Activated T-helper 2 cell treated with anti-CD3 and anti-CD28 coated beads, Interferon-gamma antibody, Interleukin-2, Interleukin-4, amounts not matched to agents 10 μg/mL and 5 μg/mL and 100 μg/mL, durations not matched to agents 14 hours and 24 hours and 36 hours (primary cell): ENCODE results near the gene DGKH. TPM values are rescaled to one million over a fixed set of nuclear protein-coding genes. Genes with fewer than 3 reads are reported as not detected.
A peak's percentile ranks its signal among the peaks of the same experiment; 100 is the strongest.

ENCODE experiments used
- DNase-seq: peaks from one replicate; pipeline ENCODE4 v3.0.0; 2021; ENCODE audit warnings: low spot score
- H3K27ac Mint-ChIP-seq: one replicate; pipeline ENCODE4 v1.8.0; 2021; ENCODE audit warnings: mixed read lengths
- H3K27me3 Mint-ChIP-seq: one replicate; pipeline ENCODE4 v1.8.0; 2021; ENCODE audit warnings: low read depth, mixed read lengths
- H3K36me3 Mint-ChIP-seq: one replicate; pipeline ENCODE4 v1.8.0; 2021; ENCODE audit warnings: low read depth, mixed read lengths
- H3K4me1 Mint-ChIP-seq: one replicate; pipeline ENCODE4 v1.8.0; 2021; ENCODE audit warnings: low read depth, mixed read lengths
- H3K4me3 Mint-ChIP-seq: one replicate; pipeline ENCODE4 v1.8.0; 2021; ENCODE audit warnings: low read depth, mild to moderate bottlenecking, moderate library complexity, mixed read lengths
- H3K9me3 Mint-ChIP-seq: one replicate; pipeline ENCODE4 v1.8.0; 2021; ENCODE audit warnings: mixed read lengths
- intact Hi-C: fragments of 100-400 bp; cut with micrococcal nuclease; formaldehyde crosslinking; loops from one replicate; pipeline ENCODE4 v1.15.1; 2023
- total RNA-seq: library from RNA; stranded (reverse); gene quantifications from 2 replicates; pipeline ENCODE4 v1.2.3, GENCODE V29; 2022

DGKH gene
- total RNA-seq, 1 donor from 2014 or later, result 13.7 TPM

DNA sequence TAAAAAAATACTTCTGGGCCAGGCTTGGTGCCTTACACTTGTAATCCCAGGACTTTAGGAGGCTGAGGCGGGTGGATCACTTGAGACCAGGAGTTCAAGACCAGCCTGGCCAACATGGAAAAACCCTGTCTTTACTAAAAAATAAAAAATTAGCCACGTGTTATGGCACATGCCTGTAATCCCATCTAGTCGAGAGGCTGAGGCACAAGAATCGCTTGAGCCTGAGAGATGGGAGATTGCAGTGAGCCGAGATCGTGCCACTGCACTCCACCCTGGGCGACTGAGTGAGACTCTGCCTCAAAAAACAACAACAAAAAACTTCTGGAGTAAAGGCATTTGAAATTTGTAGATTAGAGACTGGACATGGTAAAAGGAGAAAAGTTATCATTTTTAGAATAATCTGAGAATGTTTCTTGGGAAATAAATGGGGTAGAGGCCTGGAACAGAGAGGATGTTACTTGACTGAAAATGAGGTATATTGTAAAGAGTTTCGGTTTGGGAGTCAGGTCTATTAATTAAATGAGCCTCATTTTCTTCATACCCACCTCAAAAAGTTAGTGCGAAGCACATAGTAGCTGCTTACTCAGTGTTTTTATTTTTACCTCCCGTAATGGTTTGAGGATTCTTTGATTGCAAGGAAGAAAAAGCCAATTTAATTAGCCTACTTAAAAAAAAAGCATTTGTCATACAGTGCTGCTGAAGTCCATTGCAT is 226.1 kb downstream of the DGKH start:
- Mint-ChIP-seq H3K4me1 (peaks cover 56% of the 10 kb centered on the region), H3K36me3 (peaks cover 41% of the 10 kb centered on the region), H3K4me3 (peak overlapping the region; percentile 96), H3K27ac (peak overlapping the region; percentile 86), H3K27me3 (no peaks in the 10 kb centered on the region), H3K9me3 (peaks cover 8% of the 10 kb centered on the region)
- intact Hi-C loops, result loop anchor here (1.0 to 10.0 kb wide), 8 partner anchors 53 to 817 kb away; partner anchors contain the start of genes DGKH and RGCC
- DNase-seq, result no peak

DNA sequence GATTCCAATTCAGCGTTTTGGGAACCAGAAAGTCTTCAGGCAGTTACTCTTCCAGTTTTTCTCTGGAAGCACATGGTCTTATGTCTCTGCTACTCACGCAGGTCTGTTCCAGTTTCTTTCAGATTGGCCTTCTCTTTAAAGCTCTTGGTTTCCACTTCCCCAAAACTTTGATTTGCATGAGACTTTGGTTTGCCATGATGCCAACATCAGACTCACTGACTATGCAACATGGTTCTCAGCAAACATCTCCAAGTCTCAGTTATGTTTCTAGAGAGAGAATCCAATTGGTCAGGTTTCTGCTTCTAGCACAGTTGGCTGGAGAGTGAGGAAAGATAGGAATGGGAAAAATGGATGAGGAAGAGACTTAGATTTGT is 226.6 kb downstream of the DGKH start:
- peaks cover 56% of the 10 kb centered on the region for H3K4me1 Mint-ChIP-seq
- peaks cover 41% of the 10 kb centered on the region for H3K36me3 Mint-ChIP-seq
- intact Hi-C loops, result loop anchor here (1.0 to 10.0 kb wide), 6 partner anchors 52 to 770 kb away; no protein-coding TSS in a partner anchor

DNA sequence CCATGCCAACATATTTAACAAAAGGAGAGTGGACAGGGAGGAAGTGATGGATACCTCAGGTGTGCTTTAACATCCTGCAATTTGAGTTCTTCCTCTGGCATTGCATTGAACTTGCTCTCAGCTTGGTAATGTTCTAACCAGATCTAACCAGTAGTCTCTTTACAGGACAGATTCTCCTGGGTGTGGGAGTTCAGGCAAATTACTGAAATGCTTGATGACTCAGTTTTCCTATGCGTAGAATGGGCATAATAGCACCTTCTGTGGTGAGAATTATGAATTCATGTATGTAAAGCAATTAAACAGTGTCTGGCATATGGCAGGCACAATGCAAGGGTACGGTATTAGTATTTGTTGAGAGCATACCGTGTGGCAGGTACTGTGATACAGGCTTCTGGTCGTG is 227.1 kb downstream of the DGKH start:
- peaks cover 41% of the 10 kb centered on the region for H3K36me3 Mint-ChIP-seq
- intact Hi-C loops, result loop anchor here (1.0 to 10.0 kb wide), 6 partner anchors 52 to 769 kb away; no protein-coding TSS in a partner anchor
- H3K4me3 Mint-ChIP-seq, result peak overlapping the region; percentile 96
- H3K9me3 Mint-ChIP-seq, result peaks cover 5% of the 10 kb centered on the region
- peak overlapping the region; percentile 86 for H3K27ac Mint-ChIP-seq
- no peaks in the 10 kb centered on the region for H3K27me3 Mint-ChIP-seq
- DNase-seq, result no peak
- peaks cover 52% of the 10 kb centered on the region for H3K4me1 Mint-ChIP-seq

More for the DNA sequence above, 226.6 kb downstream of the DGKH start:
- Mint-ChIP-seq H3K27ac (peak overlapping the region; percentile 86), H3K27me3 (no peaks in the 10 kb centered on the region), H3K9me3 (peaks cover 8% of the 10 kb centered on the region), H3K4me3 (peak overlapping the region; percentile 96)
- DNase-seq, result no peak

DNA sequence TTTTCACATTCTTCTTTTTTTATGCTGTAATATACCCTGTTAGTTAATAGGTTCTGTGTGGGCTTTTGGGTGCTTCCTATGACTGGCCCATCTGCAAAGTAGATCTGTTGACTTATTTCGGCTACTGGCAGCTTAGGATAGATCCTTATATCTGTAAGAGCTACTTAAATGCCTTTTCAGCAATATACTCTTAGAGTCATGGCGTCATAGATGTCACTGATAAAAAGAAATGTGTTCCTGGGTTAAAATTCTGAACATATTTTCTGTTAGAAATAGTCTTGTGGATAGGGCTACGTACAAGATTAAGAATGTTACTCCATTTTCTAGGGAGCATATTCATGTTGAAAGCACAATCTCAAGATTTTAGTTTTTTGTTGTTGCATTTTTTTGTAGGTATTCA is 228.2 kb downstream of the DGKH start:
- no peak for DNase-seq
- Mint-ChIP-seq H3K27ac (peak overlapping the region; percentile 47), H3K4me1 (peaks cover 44% of the 10 kb centered on the region), H3K27me3 (no peaks in the 10 kb centered on the region), H3K36me3 (peaks cover 41% of the 10 kb centered on the region), H3K4me3 (peak overlapping the region; percentile 15), H3K9me3 (no peaks in the 10 kb centered on the region)
- intact Hi-C loops, result loop anchor here (5.0 to 10.0 kb wide), 3 partner anchors 51 to 768 kb away; no protein-coding TSS in a partner anchor

DNA sequence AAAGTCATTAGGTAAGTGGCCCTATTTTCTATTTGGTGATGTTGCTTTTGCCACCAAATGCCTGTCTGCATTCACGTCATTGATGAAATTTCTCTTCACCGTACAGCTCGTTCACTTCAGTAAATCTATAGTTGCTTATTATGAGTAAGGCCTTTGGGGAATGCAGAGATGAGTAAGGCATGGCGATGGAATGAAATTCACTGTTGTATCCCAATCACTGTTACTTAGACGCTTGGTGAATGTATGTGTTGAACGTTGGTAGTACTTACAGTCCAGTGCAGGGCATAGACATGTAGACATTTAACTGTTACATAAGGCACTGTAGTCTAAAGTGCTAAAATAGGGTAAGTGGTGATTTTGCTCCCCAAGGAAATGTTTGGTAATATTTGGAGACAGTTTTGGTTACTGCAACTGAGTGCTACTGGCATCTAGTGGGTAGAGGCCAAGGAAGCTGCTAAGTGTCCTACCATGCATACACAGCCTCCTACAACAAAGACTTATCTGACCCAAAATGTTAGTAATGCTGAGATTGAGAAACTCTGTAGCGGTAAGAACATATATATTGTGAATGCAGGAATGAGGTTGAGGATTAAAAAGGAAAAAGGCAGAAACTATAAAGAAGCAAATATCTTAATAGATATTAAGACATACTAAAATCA is 229.3 kb downstream of the DGKH start:
- no peaks in the 10 kb centered on the region for H3K9me3 Mint-ChIP-seq
- peak overlapping the region; percentile 31 for H3K27ac Mint-ChIP-seq
- H3K36me3 Mint-ChIP-seq, result peaks cover 44% of the 10 kb centered on the region
- no peaks in the 10 kb centered on the region for H3K27me3 Mint-ChIP-seq
- no peak for DNase-seq
- peaks cover 47% of the 10 kb centered on the region for H3K4me1 Mint-ChIP-seq
- intact Hi-C loops, result loop anchor here (5.0 to 10.0 kb wide), 3 partner anchors 50 to 767 kb away; no protein-coding TSS in a partner anchor
- no peak overlapping the region for H3K4me3 Mint-ChIP-seq

DNA sequence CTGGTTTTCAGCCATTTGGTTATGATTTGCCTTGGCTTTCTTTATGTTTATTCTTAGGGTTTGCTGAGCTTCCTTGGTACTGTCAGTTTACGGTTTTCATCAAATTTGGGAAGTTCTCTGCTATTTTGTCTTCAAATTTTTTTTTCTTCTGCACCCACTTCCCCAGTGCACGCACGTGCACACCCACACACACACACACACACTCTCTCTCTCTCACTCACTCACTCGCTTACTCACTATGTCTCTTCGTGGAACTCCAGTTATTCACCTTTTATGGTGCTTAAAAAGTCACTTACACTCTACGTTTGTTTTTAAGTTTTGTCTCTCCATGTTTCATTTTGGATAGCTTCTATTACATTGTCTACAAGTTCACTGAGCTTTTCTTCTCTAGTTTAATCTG is 230.6 kb downstream of the DGKH start:
- no peak for DNase-seq
- Mint-ChIP-seq H3K27ac (no peak overlapping the region), H3K36me3 (peaks cover 48% of the 10 kb centered on the region), H3K4me3 (no peak overlapping the region), H3K27me3 (no peaks in the 10 kb centered on the region), H3K4me1 (peaks cover 46% of the 10 kb centered on the region), H3K9me3 (no peaks in the 10 kb centered on the region)
- intact Hi-C loops, result loop anchor here (5.0 to 10.0 kb wide), 3 partner anchors 48 to 766 kb away; no protein-coding TSS in a partner anchor

DNA sequence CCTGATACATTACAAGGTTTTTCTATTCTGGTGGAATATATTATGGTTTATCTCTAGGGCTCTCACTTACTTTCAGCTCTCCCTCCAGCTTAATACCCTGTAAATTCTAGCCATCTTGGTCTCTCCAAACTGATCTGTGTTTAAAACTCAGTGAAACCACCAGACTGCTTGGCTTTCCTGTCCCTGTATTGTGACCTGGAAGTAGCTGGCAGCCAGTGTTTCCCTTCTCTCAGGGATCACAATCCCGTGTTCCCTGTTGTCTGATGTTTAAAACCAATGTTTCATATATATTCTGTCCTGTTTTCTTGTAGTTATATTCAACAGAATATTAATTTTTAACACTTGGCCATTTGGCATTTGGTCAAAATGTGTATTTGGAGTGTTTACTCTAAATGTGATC is 231.5 kb downstream of the DGKH start:
- DNase-seq, result no peak
- no peak overlapping the region for H3K4me3 Mint-ChIP-seq
- H3K4me1 Mint-ChIP-seq, result peaks cover 42% of the 10 kb centered on the region
- H3K36me3 Mint-ChIP-seq, result peaks cover 44% of the 10 kb centered on the region
- no peaks in the 10 kb centered on the region for H3K27me3 Mint-ChIP-seq
- intact Hi-C loops, result loop anchor here (5.0 to 10.0 kb wide), 3 partner anchors 47 to 765 kb away; no protein-coding TSS in a partner anchor
- H3K27ac Mint-ChIP-seq, result no peak overlapping the region
- no peaks in the 10 kb centered on the region for H3K9me3 Mint-ChIP-seq

DNA sequence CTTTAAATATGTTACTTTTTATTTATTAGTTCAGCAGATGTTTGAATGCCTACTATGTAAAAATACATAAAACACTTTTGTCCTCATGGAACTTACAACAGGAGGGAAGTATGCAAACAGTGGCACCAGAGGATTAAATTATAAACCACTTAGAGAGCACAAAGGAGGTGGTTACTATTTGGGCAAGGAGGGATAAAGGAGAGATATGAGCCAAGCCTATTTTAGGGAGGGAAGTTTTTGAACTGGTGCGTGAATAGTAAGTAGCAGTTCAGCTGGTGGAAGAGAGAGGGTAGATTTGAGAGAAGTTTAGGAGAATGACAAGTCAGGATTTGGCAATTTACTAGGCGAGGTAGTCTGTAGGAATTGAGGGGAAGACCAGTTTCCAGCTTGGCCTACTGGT is 232.1 kb downstream of the DGKH start:
- H3K36me3 Mint-ChIP-seq, result peaks cover 42% of the 10 kb centered on the region
- H3K4me1 Mint-ChIP-seq, result peaks cover 40% of the 10 kb centered on the region
- no peak overlapping the region for H3K4me3 Mint-ChIP-seq
- H3K9me3 Mint-ChIP-seq, result no peaks in the 10 kb centered on the region
- DNase-seq, result no peak
- H3K27ac Mint-ChIP-seq, result no peak overlapping the region
- H3K27me3 Mint-ChIP-seq, result no peaks in the 10 kb centered on the region
- intact Hi-C loops, result no loop called here

DNA sequence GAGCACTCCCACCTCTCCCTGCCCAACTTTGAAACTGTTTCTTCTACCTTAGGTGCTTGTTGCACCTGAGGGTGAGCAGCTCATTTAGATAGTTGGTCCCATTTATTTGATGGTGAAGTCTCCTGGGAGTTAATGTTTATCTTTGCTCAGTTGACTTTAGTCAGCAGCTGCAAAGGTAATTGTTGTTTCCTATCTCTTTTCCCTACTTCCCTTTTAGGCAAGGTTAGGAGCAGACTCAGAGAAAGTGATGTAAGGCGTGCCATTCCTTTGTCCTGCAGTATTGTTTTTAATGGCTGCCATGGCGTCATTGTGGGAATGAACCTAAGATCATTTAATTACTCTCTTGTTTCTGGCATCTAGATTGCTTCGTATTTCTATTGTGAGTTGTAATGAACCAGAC is 235.1 kb downstream of the DGKH start:
- Mint-ChIP-seq H3K36me3 (peaks cover 41% of the 10 kb centered on the region), H3K4me3 (no peak overlapping the region), H3K4me1 (peaks cover 34% of the 10 kb centered on the region), H3K9me3 (no peaks in the 10 kb centered on the region), H3K27ac (no peak overlapping the region), H3K27me3 (no peaks in the 10 kb centered on the region)
- no peak for DNase-seq
- intact Hi-C loops, result no loop called here

DNA sequence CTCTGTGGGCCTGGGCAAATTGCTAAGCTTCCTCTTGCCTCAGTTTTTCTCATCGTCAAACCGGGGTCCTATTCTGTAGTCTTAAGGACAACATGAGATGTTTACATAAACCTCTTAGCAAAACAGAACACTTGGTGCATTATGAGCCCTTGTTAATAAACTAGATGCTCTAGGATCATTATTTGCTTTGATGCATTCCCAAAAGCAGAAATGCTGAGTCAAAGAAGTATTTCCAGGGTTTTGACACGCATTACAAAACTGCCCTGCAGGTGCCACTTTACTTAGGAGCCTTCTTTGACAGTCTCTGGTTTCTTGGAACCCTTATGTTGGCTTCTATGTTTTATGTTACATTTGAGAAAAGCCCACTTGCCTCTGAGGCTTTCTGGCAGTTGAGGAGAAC is 235.6 kb downstream of the DGKH start:
- Mint-ChIP-seq H3K27me3 (no peaks in the 10 kb centered on the region), H3K4me1 (peaks cover 35% of the 10 kb centered on the region), H3K9me3 (no peaks in the 10 kb centered on the region), H3K4me3 (no peak overlapping the region), H3K36me3 (peaks cover 46% of the 10 kb centered on the region), H3K27ac (no peak overlapping the region)
- no peak for DNase-seq
- intact Hi-C loops, result no loop called here

Other genes starting within 250 kb of the DGKH start
- 21.7 and 22.5 TPM in 2 replicates for gene VWA8, start 87.5 kb upstream of the DGKH start, total RNA-seq
- 34.9 and 35.0 TPM in 2 replicates for gene AKAP11, start 223.5 kb downstream of the DGKH start, total RNA-seq